ENCODE data around the gene ERC1.

- TF ChIP-seq POLR2A (IDR thresholded peaks at IDR 0.05; ENCODE audit: low read depth, low read length) (no peak), RCOR1 (IDR thresholded peaks at IDR 0.05; ENCODE audit: insufficient replicate concordance, low read length) (no peak), SMC3 (IDR thresholded peaks at IDR 0.05; ENCODE audit: low read depth, low read length) (no peak), CTCF (conservative IDR thresholded peaks at IDR 0.05; ENCODE audit: low read depth, low read length) (no peak), MXI1 (IDR thresholded peaks at IDR 0.05; ENCODE audit: borderline replicate concordance, low read depth, low read length) (no peak), CEBPB (IDR thresholded peaks at IDR 0.05; ENCODE audit: low read depth, low read length) (no peak), ELK1 (IDR thresholded peaks at IDR 0.05; ENCODE audit: borderline replicate concordance, low read depth, low read length) (no peak), BHLHE40 (IDR thresholded peaks at IDR 0.05; ENCODE audit: low read depth, low read length) (no peak), RAD21 (IDR thresholded peaks at IDR 0.05; ENCODE audit: low read length) (no peak), MAFK (IDR thresholded peaks at IDR 0.05; ENCODE audit: low read depth, low read length) (no peak), USF2 (IDR thresholded peaks at IDR 0.05; ENCODE audit: low read depth, low read length) (no peak)
These were observed 315.8 kb downstream of the ERC1 start for GRCh38 chr12:1306817-1307216.
